Smooth muscle cell of the brain vasculature (primary cell): ENCODE results near the gene P2RX7.
"Not testable (repeated sequence)": the region's sequence is repeated elsewhere in the genome, so short reads cannot be mapped to it uniquely, and the experiment has no call there.

Experiments used
- DNase-seq: peaks from one replicate; pipeline ENCODE4 v3.0.0-alpha.2; 2012; ENCODE audit warnings: low read depth, low spot score

Gene P2RX7

GRCh38 chr12:121170611-121171260, 38.1 kb downstream of the P2RX7 start:
- DNase-seq, result no peak

GRCh38 chr12:121172145-121172544, 39.5 kb downstream of the P2RX7 start:
- no peak for DNase-seq

- DNase-seq, result no peak
Measured at GRCh38 chr12:121175383-121176119, 42.9 kb downstream of the P2RX7 start.

GRCh38 chr12:121176826-121177529, 44.3 kb downstream of the P2RX7 start:
- DNase-seq, result no peak

- DNase-seq, result no peak
Measured at GRCh38 chr12:121181181-121181580, 48.5 kb downstream of the P2RX7 start.

GRCh38 chr12:121182222-121182893, 49.7 kb downstream of the P2RX7 start:
- DNase-seq, result no peak

- DNase-seq, result no peak
Measured at GRCh38 chr12:121184425-121184824, 51.7 kb downstream of the P2RX7 start.

GRCh38 chr12:121184984-121185889, 52.6 kb downstream of the P2RX7 start:
- no peak for DNase-seq

GRCh38 chr12:121186826-121187225, 54.1 kb downstream of the P2RX7 start:
- no peak for DNase-seq

GRCh38 chr12:121187501-121187900, 54.8 kb downstream of the P2RX7 start:
- no peak for DNase-seq

GRCh38 chr12:121188227-121188626, 55.6 kb downstream of the P2RX7 start:
- DNase-seq, result no peak

GRCh38 chr12:121189131-121189530, 56.5 kb downstream of the P2RX7 start:
- DNase-seq, result no peak

- DNase-seq, result no peak
Measured at GRCh38 chr12:121189619-121190155, 57.0 kb downstream of the P2RX7 start.

- DNase-seq, result no peak
Measured at GRCh38 chr12:121190523-121191031, 57.9 kb downstream of the P2RX7 start.

- DNase-seq, result no peak
Measured at GRCh38 chr12:121191151-121191550, 58.5 kb downstream of the P2RX7 start.

- DNase-seq, result no peak
Measured at GRCh38 chr12:121196902-121197301, 64.2 kb downstream of the P2RX7 start.

GRCh38 chr12:121198949-121199348, 66.3 kb downstream of the P2RX7 start:
- no peak for DNase-seq

- DNase-seq, result not testable (repeated sequence)
Measured at GRCh38 chr12:121201140-121201539, 68.5 kb downstream of the P2RX7 start.

- no peak for DNase-seq
Measured at GRCh38 chr12:121202407-121203355, 70.0 kb downstream of the P2RX7 start.
